Activated CD8-positive, alpha-beta memory T cell treated with anti-CD3 and anti-CD28 coated beads, Interleukin-2, amount 50 U/mL, for 1 hour (primary cell): ENCODE data around the gene H6PD.
"Not testable (repeated sequence)": the region's sequence is repeated elsewhere in the genome, so short reads cannot be mapped to it uniquely, and the experiment has no call there.

ENCODE experiments used
- DNase-seq: peaks from one replicate; pipeline ENCODE4 v3.0.0-alpha.2; 2020; ENCODE audit errors: extremely low read depth

The H6PD gene

GRCh38 chr1:9299571-9300541 lies 65.3 kb downstream of the H6PD start:
- DNase-seq = not testable (repeated sequence)

- DNase-seq = no peak
Measured at GRCh38 chr1:9300573-9300972, 66.0 kb downstream of the H6PD start.

- no peak for DNase-seq
Measured at GRCh38 chr1:9302745-9303524, 68.4 kb downstream of the H6PD start.

GRCh38 chr1:9303916-9304315 lies 69.3 kb downstream of the H6PD start:
- DNase-seq = no peak

GRCh38 chr1:9305216-9305615 lies 70.6 kb downstream of the H6PD start:
- no peak for DNase-seq

GRCh38 chr1:9306006-9306405 lies 71.4 kb downstream of the H6PD start:
- DNase-seq = no peak

- no peak for DNase-seq
Measured at GRCh38 chr1:9307303-9307702, 72.7 kb downstream of the H6PD start.

- DNase-seq = no peak
Measured at GRCh38 chr1:9308236-9308785, 73.7 kb downstream of the H6PD start.

GRCh38 chr1:9309080-9309479 lies 74.5 kb downstream of the H6PD start:
- DNase-seq = no peak

GRCh38 chr1:9309991-9310390 lies 75.4 kb downstream of the H6PD start:
- no peak for DNase-seq

GRCh38 chr1:9311029-9311428 lies 76.5 kb downstream of the H6PD start:
- DNase-seq = no peak

GRCh38 chr1:9311479-9311878 lies 76.9 kb downstream of the H6PD start:
- DNase-seq = no peak

GRCh38 chr1:9312168-9312720 lies 77.7 kb downstream of the H6PD start:
- DNase-seq = no peak

- no peak for DNase-seq
Measured at GRCh38 chr1:9313576-9313975, 79.0 kb downstream of the H6PD start.

- no peak for DNase-seq
Measured at GRCh38 chr1:9314111-9314510, 79.5 kb downstream of the H6PD start.

- DNase-seq = no peak
Measured at GRCh38 chr1:9314711-9315379, 80.3 kb downstream of the H6PD start.

GRCh38 chr1:9315411-9316079 lies 81.0 kb downstream of the H6PD start:
- no peak for DNase-seq

- DNase-seq = no peak
Measured at GRCh38 chr1:9316080-9316444, 81.5 kb downstream of the H6PD start.

GRCh38 chr1:9316512-9316911 lies 81.9 kb downstream of the H6PD start:
- DNase-seq = no peak

GRCh38 chr1:9317072-9317471 lies 82.5 kb downstream of the H6PD start:
- no peak for DNase-seq
